OCI-LY1 (cell line): ENCODE measurements around the gene ARHGAP22.

ENCODE experiments used
- H2AFZ ChIP-seq: fragments of 200-600 bp; sonication (generic), shearing (Covaris generic); 2 replicates; pipeline ENCODE4 v1.6.0; 2014; ENCODE audit warnings: antibody characterized with exemption, mild to moderate bottlenecking, low read length
- H3F3A ChIP-seq: fragments of 200-600 bp; sonication (generic), shearing (Covaris generic); 2 replicates; pipeline ENCODE4 v1.6.0; 2014; ENCODE audit warnings: mild to moderate bottlenecking, antibody characterized with exemption, low read length, moderate library complexity; ENCODE audit not compliant: insufficient read depth
- H3K27ac ChIP-seq: fragments of 200-600 bp; sonication (generic); 2 replicates; pipeline ENCODE4 v1.5.1; 2014; ENCODE audit warnings: low read length, mixed run types, mild to moderate bottlenecking, low read depth; ENCODE audit not compliant: poor library complexity, severe bottlenecking
- H3K27me3 ChIP-seq: fragments of 200-600 bp; sonication (generic); 2 replicates; pipeline ENCODE4 v1.6.0; 2014; ENCODE audit warnings: antibody characterized with exemption, mild to moderate bottlenecking, low read length, moderate library complexity; ENCODE audit not compliant: insufficient read depth
- H3K36me3 ChIP-seq: fragments of 200-600 bp; sonication (generic); 2 replicates; pipeline ENCODE4 v1.6.1; 2014; ENCODE audit warnings: mild to moderate bottlenecking, antibody characterized with exemption, low read length, moderate library complexity, mixed read lengths; ENCODE audit not compliant: insufficient read depth
- H3K4me1 ChIP-seq: fragments of 200-600 bp; sonication (generic); 2 replicates; pipeline ENCODE4 v1.5.1; 2014; ENCODE audit warnings: mild to moderate bottlenecking, low read length, moderate library complexity; ENCODE audit not compliant: insufficient read depth, severe bottlenecking
- H3K4me2 ChIP-seq: fragments of 200-600 bp; sonication (generic), shearing (Covaris generic); 2 replicates; pipeline ENCODE4 v1.6.1; 2014; ENCODE audit warnings: low read length
- H3K4me3 ChIP-seq: fragments of 200-600 bp; sonication (generic); 2 replicates; pipeline ENCODE4 v1.5.1; 2014; ENCODE audit warnings: low read length, low read depth, mild to moderate bottlenecking, mixed read lengths; ENCODE audit not compliant: poor library complexity, severe bottlenecking
- H3K79me2 ChIP-seq: fragments of 200-600 bp; shearing (Covaris generic); 2 replicates; pipeline ENCODE4 v1.6.1; 2016; ENCODE audit warnings: mixed run types, low read length, mixed read lengths; ENCODE audit not compliant: insufficient read depth
- H3K9ac ChIP-seq: fragments of 200-600 bp; sonication (generic), shearing (Covaris generic); 2 replicates; pipeline ENCODE4 v1.6.1; 2014; ENCODE audit warnings: mild to moderate bottlenecking, low read length, mixed read lengths
- H3K9me2 ChIP-seq: fragments of 200-600 bp; sonication (generic), shearing (Covaris generic); 2 replicates; pipeline ENCODE4 v1.6.1; 2014; ENCODE audit warnings: low read depth, mild to moderate bottlenecking, low read length, mixed read lengths
- H3K9me3 ChIP-seq: fragments of 200-600 bp; shearing (Covaris generic); 2 replicates; pipeline ENCODE4 v1.6.1; 2014; ENCODE audit warnings: low read length, mixed read lengths
- H4K20me1 ChIP-seq: fragments of 200-600 bp; sonication (generic), shearing (Covaris generic); 2 replicates; pipeline ENCODE4 v1.6.0; 2016; ENCODE audit warnings: mild to moderate bottlenecking, low read length; ENCODE audit not compliant: insufficient read depth
- CTCF ChIP-seq: fragments of 200-600 bp; sonication (generic), shearing (Covaris generic); IDR thresholded peaks from 2 replicates; pipeline ENCODE4 v1.5.1; 2017; ENCODE audit warnings: mild to moderate bottlenecking, antibody characterized with exemption, low read length, moderate library complexity, mixed read lengths
- EZH2 ChIP-seq: fragments of 200-600 bp; sonication (generic), shearing (Covaris generic); IDR thresholded peaks from 2 replicates; pipeline ENCODE4 v1.8.0; 2017; ENCODE audit warnings: borderline replicate concordance, mixed run types, mild to moderate bottlenecking, antibody characterized with exemption, low read length, moderate library complexity, mixed read lengths

The ARHGAP22 gene

GRCh38 chr10:48613016-48613415 is 8.1 kb upstream of the ARHGAP22 start:
- no peaks in the 10 kb centered on the region for H4K20me1 ChIP-seq
- TF ChIP-seq CTCF: no peak
- H3K4me3 ChIP-seq: no peak overlapping the region
- no peaks in the 10 kb centered on the region for H3K9me3 ChIP-seq
- no peaks in the 10 kb centered on the region for H3K9me2 ChIP-seq
- H3F3A ChIP-seq: no peaks in the 10 kb centered on the region
- H3K27me3 ChIP-seq: peaks cover 5% of the 10 kb centered on the region; the same call in 1 of the 2 replicates
- H2AFZ ChIP-seq: no peak overlapping the region
- no peaks in the 10 kb centered on the region for H3K4me1 ChIP-seq
- no peaks in the 10 kb centered on the region for H3K79me2 ChIP-seq
- no peak overlapping the region for H3K9ac ChIP-seq
- no peak overlapping the region for H3K27ac ChIP-seq
- H3K36me3 ChIP-seq: no peaks in the 10 kb centered on the region
- no peak overlapping the region for H3K4me2 ChIP-seq

GRCh38 chr10:48612236-48612943 is 7.5 kb upstream of the ARHGAP22 start:
- H3K4me1 ChIP-seq: no peaks in the 10 kb centered on the region
- no peaks in the 10 kb centered on the region for H4K20me1 ChIP-seq
- no peak for TF ChIP-seq EZH2
- no peak for TF ChIP-seq CTCF
- H3K4me3 ChIP-seq: no peak overlapping the region
- H2AFZ ChIP-seq: no peak overlapping the region
- no peaks in the 10 kb centered on the region for H3F3A ChIP-seq
- no peaks in the 10 kb centered on the region for H3K9me2 ChIP-seq
- no peaks in the 10 kb centered on the region for H3K9me3 ChIP-seq
- no peaks in the 10 kb centered on the region for H3K36me3 ChIP-seq
- H3K79me2 ChIP-seq: no peaks in the 10 kb centered on the region
- H3K9ac ChIP-seq: no peak overlapping the region
- peaks cover 5% of the 10 kb centered on the region; the same call in 1 of the 2 replicates for H3K27me3 ChIP-seq
- H3K27ac ChIP-seq: no peak overlapping the region
- no peak overlapping the region for H3K4me2 ChIP-seq

GRCh38 chr10:48611133-48611532 is 6.3 kb upstream of the ARHGAP22 start:
- no peak overlapping the region for H2AFZ ChIP-seq
- H3K4me1 ChIP-seq: no peaks in the 10 kb centered on the region
- TF ChIP-seq CTCF: no peak
- TF ChIP-seq EZH2: no peak
- no peak overlapping the region for H3K4me2 ChIP-seq
- no peaks in the 10 kb centered on the region for H3K36me3 ChIP-seq
- no peaks in the 10 kb centered on the region for H3K9me2 ChIP-seq
- no peak overlapping the region for H3K27ac ChIP-seq
- no peak overlapping the region for H3K9ac ChIP-seq
- H3K4me3 ChIP-seq: no peak overlapping the region
- no peaks in the 10 kb centered on the region for H3K79me2 ChIP-seq
- H4K20me1 ChIP-seq: no peaks in the 10 kb centered on the region
- no peaks in the 10 kb centered on the region for H3K9me3 ChIP-seq
- H3F3A ChIP-seq: no peaks in the 10 kb centered on the region
- peaks cover 5% of the 10 kb centered on the region; the same call in 1 of the 2 replicates for H3K27me3 ChIP-seq
